ENCODE results near the gene RBM46.
A peak's percentile ranks its signal among the peaks of the same experiment; 100 is the strongest.

RBM46 gene

GRCh38 chr4:154836030-154836429, 55.0 kb downstream of the RBM46 start:
- TF ChIP-seq ZBTB7A (IDR thresholded peaks at IDR 0.05; ENCODE audit: low read depth) (no peak), EGR1 (IDR thresholded peaks at IDR 0.05) (no peak), YY1 (IDR thresholded peaks at IDR 0.05; ENCODE audit: low read depth) (no peak), TEAD4 (IDR thresholded peaks at IDR 0.05) (no peak), FOXM1 (IDR thresholded peaks at IDR 0.05; ENCODE audit: borderline replicate concordance, low read depth) (no peak), NFIC (IDR thresholded peaks at IDR 0.05) (no peak), TCF12 (IDR thresholded peaks at IDR 0.05; ENCODE audit: low read depth) (no peak), USF1 (IDR thresholded peaks at IDR 0.05) (no peak), RAD21 (IDR thresholded peaks at IDR 0.05; ENCODE audit: low read depth) (no peak), EP300 (IDR thresholded peaks at IDR 0.05; ENCODE audit: borderline replicate concordance) (no peak), CREB1 (IDR thresholded peaks at IDR 0.05; ENCODE audit: low read depth) (no peak), CEBPB (IDR thresholded peaks at IDR 0.05) (no peak)
- TF ChIP-seq, protein P1, sequence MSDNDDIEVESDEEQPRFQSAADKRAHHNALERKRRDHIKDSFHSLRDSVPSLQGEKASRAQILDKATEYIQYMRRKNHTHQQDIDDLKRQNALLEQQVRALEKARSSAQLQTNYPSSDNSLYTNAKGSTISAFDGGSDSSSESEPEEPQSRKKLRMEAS (IDR thresholded peaks at IDR 0.05), result no peak

DNA sequence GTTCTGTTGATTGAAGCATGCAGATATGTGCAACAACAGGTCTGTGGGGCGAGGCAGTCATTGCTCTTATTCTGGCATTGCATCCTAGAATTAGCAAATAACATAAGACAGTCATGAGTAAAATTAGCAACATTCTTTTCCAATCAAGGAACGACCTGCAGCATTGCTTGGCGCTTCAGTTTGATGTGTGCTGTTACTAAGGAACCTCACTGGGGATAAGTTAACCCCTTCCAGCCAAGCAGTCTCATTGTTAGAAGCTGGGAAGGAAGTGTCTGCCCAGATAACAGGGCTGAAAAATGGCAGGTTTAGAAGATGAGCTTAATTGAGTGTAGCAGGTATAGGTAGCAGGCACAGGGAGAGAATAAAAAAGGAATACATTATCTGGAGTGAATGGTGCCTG, 55.4 kb downstream of the RBM46 start:
- TF ChIP-seq ZBTB7A (IDR thresholded peaks at IDR 0.05; ENCODE audit: low read depth) (no peak), USF1 (IDR thresholded peaks at IDR 0.05) (no peak), YY1 (IDR thresholded peaks at IDR 0.05; ENCODE audit: low read depth) (no peak), EP300 (IDR thresholded peaks at IDR 0.05; ENCODE audit: borderline replicate concordance) (no peak), TCF12 (IDR thresholded peaks at IDR 0.05; ENCODE audit: low read depth) (no peak), EGR1 (IDR thresholded peaks at IDR 0.05) (no peak), RAD21 (IDR thresholded peaks at IDR 0.05; ENCODE audit: low read depth) (no peak), CEBPB (IDR thresholded peaks at IDR 0.05) (no peak), NFIC (IDR thresholded peaks at IDR 0.05) (no peak), TAF1 (IDR thresholded peaks at IDR 0.05; ENCODE audit: low read depth) (no peak), CREB1 (IDR thresholded peaks at IDR 0.05; ENCODE audit: low read depth) (no peak), TEAD4 (IDR thresholded peaks at IDR 0.05) (no peak), FOXM1 (IDR thresholded peaks at IDR 0.05; ENCODE audit: borderline replicate concordance, low read depth) (no peak)
- TF ChIP-seq, protein P2, sequence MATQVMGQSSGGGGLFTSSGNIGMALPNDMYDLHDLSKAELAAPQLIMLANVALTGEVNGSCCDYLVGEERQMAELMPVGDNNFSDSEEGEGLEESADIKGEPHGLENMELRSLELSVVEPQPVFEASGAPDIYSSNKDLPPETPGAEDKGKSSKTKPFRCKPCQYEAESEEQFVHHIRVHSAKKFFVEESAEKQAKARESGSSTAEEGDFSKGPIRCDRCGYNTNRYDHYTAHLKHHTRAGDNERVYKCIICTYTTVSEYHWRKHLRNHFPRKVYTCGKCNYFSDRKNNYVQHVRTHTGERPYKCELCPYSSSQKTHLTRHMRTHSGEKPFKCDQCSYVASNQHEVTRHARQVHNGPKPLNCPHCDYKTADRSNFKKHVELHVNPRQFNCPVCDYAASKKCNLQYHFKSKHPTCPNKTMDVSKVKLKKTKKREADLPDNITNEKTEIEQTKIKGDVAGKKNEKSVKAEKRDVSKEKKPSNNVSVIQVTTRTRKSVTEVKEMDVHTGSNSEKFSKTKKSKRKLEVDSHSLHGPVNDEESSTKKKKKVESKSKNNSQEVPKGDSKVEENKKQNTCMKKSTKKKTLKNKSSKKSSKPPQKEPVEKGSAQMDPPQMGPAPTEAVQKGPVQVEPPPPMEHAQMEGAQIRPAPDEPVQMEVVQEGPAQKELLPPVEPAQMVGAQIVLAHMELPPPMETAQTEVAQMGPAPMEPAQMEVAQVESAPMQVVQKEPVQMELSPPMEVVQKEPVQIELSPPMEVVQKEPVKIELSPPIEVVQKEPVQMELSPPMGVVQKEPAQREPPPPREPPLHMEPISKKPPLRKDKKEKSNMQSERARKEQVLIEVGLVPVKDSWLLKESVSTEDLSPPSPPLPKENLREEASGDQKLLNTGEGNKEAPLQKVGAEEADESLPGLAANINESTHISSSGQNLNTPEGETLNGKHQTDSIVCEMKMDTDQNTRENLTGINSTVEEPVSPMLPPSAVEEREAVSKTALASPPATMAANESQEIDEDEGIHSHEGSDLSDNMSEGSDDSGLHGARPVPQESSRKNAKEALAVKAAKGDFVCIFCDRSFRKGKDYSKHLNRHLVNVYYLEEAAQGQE (IDR thresholded peaks at IDR 0.05; ENCODE audit: low read depth), result no peak
- TF ChIP-seq, protein P1 (IDR thresholded peaks at IDR 0.05), result no peak

DNA sequence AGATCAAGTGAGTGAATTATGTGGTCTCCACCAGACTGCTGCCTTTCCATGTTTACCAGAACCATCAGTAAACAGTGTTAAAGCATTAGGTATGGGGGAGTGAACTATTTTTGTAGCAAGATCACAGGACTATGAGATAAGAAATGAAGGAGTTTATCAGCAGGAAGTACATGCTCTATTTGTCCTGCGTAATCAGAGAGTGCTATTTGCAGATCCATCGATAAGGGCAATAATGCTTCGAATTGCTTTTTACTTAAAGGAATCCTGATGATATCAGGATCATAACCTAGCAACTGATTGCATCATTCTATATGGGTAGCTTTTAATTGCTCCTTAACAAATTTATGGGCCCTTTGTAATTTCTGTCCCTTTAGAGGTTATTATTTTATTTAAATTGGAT, 57.1 kb downstream of the RBM46 start:
- TF ChIP-seq CREB1 (IDR thresholded peaks at IDR 0.05; ENCODE audit: low read depth), result no peak
- no peak for TF ChIP-seq TEAD4 (IDR thresholded peaks at IDR 0.05)
- no peak for TF ChIP-seq TCF12 (IDR thresholded peaks at IDR 0.05; ENCODE audit: low read depth)
- no peak for TF ChIP-seq USF1 (IDR thresholded peaks at IDR 0.05)
- no peak for TF ChIP-seq YY1 (IDR thresholded peaks at IDR 0.05; ENCODE audit: low read depth)
- no peak for TF ChIP-seq EGR1 (IDR thresholded peaks at IDR 0.05)
- no peak for TF ChIP-seq RAD21 (IDR thresholded peaks at IDR 0.05; ENCODE audit: low read depth)
- TF ChIP-seq TAF1 (IDR thresholded peaks at IDR 0.05; ENCODE audit: low read depth), result no peak
- no peak for TF ChIP-seq NFIC (IDR thresholded peaks at IDR 0.05)
- TF ChIP-seq EP300 (IDR thresholded peaks at IDR 0.05; ENCODE audit: borderline replicate concordance), result no peak
- no peak for TF ChIP-seq FOXM1 (IDR thresholded peaks at IDR 0.05; ENCODE audit: borderline replicate concordance, low read depth)
- no peak for TF ChIP-seq ZBTB7A (IDR thresholded peaks at IDR 0.05; ENCODE audit: low read depth)
- TF ChIP-seq, protein P2 (IDR thresholded peaks at IDR 0.05; ENCODE audit: low read depth), result no peak

- no peak for TF ChIP-seq YY1 (IDR thresholded peaks at IDR 0.05; ENCODE audit: low read depth)
- no peak for TF ChIP-seq CEBPB (IDR thresholded peaks at IDR 0.05)
- TF ChIP-seq CREB1 (IDR thresholded peaks at IDR 0.05; ENCODE audit: low read depth), result no peak
- no peak for TF ChIP-seq TCF12 (IDR thresholded peaks at IDR 0.05; ENCODE audit: low read depth)
- TF ChIP-seq, protein P1 (IDR thresholded peaks at IDR 0.05), result no peak
Measured at GRCh38 chr4:154838694-154839093, 57.6 kb downstream of the RBM46 start.

- TF ChIP-seq, protein P2 (IDR thresholded peaks at IDR 0.05; ENCODE audit: low read depth), result no peak
- TF ChIP-seq FOXM1 (IDR thresholded peaks at IDR 0.05; ENCODE audit: borderline replicate concordance, low read depth) (no peak), RAD21 (IDR thresholded peaks at IDR 0.05; ENCODE audit: low read depth) (peak; percentile 73)
Measured at GRCh38 chr4:154854362-154854761, 73.3 kb downstream of the RBM46 start.

All from Ishikawa (cell line).